Activated effector memory CD4-positive, alpha-beta T cell treated with Interleukin-2 at 50 U/mL for 16 hours (primary cell): ENCODE measurements around the gene ATP2C1.

Experiments
- DNase-seq: peaks from one replicate; pipeline ENCODE4 v3.0.0-alpha.2; 2020

Gene ATP2C1

GRCh38 chr3:130897316-130897715, 3.4 kb downstream of the ATP2C1 start:
- no peak for DNase-seq

- DNase-seq: no peak
These were observed 7.1 kb downstream of the ATP2C1 start for GRCh38 chr3:130900959-130901358.

GRCh38 chr3:130901463-130902204, 7.8 kb downstream of the ATP2C1 start:
- DNase-seq: no peak

- no peak for DNase-seq
These were observed 9.6 kb downstream of the ATP2C1 start for GRCh38 chr3:130903412-130903908.

- DNase-seq: no peak
These were observed 10.6 kb downstream of the ATP2C1 start for GRCh38 chr3:130904491-130904890.

GRCh38 chr3:130905551-130905950, 11.7 kb downstream of the ATP2C1 start:
- DNase-seq: no peak

GRCh38 chr3:130906374-130906995, 12.6 kb downstream of the ATP2C1 start:
- no peak for DNase-seq

- no peak for DNase-seq
These were observed 13.6 kb downstream of the ATP2C1 start for GRCh38 chr3:130907500-130907899.

- DNase-seq: no peak
These were observed 14.1 kb downstream of the ATP2C1 start for GRCh38 chr3:130907966-130908365.

GRCh38 chr3:130915567-130916292, 21.8 kb downstream of the ATP2C1 start:
- no peak for DNase-seq

GRCh38 chr3:130916507-130917167, 22.8 kb downstream of the ATP2C1 start:
- no peak for DNase-seq

GRCh38 chr3:130918328-130918727, 24.4 kb downstream of the ATP2C1 start:
- DNase-seq: no peak

GRCh38 chr3:130925628-130926027, 31.7 kb downstream of the ATP2C1 start:
- no peak for DNase-seq

GRCh38 chr3:130926504-130926903, 32.6 kb downstream of the ATP2C1 start:
- DNase-seq: no peak

GRCh38 chr3:130929804-130930203, 35.9 kb downstream of the ATP2C1 start:
- DNase-seq: no peak

- DNase-seq: no peak
These were observed 39.1 kb downstream of the ATP2C1 start for GRCh38 chr3:130932979-130933378.

GRCh38 chr3:130933801-130934345, 40.0 kb downstream of the ATP2C1 start:
- DNase-seq: no peak

- DNase-seq: no peak
These were observed 40.7 kb downstream of the ATP2C1 start for GRCh38 chr3:130934442-130935089.

- DNase-seq: no peak
These were observed 42.0 kb downstream of the ATP2C1 start for GRCh38 chr3:130935761-130936492.

GRCh38 chr3:130939753-130940152, 45.9 kb downstream of the ATP2C1 start:
- DNase-seq: no peak

GRCh38 chr3:130941793-130942192, 47.9 kb downstream of the ATP2C1 start:
- DNase-seq: no peak

GRCh38 chr3:130946882-130947281, 53.0 kb downstream of the ATP2C1 start:
- DNase-seq: no peak
